Bone marrow (tissue), 2 donors: ENCODE data around the gene C10orf53.

Experiments
- DNase-seq, 2 donors: peaks; one replicate each; lab custom pipeline; 2025; lab: John Stamatoyannopoulos, UW

C10orf53 gene

DNA sequence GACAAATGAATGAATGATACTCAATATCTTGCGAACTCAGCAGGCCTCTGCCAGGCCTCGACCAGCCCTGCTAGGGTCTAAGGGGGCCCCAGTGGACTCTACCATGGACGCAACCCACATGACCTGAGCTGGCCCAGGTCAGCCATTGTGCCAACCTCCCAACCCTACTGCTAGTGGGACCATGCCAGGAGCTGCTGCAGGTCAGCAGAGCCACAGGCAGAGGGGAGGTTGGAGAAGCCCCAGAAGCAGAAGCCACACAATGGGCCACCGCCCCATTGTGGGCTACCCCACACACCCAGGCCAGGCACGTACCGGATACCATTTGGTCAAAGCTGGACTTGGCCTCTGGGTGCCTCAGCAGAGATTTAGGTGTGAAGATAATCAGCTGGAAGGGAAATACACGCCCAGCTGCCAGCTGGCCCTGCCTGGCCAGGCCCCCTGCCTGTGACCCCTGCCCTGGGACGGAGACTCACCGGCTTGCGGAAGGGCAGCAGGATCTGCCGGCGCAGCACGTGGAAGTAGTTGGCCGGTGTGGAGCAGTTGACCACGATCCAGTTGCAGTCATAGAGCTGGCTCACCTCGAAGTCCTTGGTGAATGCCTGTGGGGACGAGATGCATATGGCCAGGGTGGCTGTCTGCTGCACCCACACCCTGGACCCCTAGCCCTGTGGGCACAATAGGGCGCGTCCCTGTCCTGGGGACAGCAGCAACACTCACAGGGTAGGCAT is 58.2 kb downstream of the C10orf53 start:
- no peak for DNase-seq

DNA sequence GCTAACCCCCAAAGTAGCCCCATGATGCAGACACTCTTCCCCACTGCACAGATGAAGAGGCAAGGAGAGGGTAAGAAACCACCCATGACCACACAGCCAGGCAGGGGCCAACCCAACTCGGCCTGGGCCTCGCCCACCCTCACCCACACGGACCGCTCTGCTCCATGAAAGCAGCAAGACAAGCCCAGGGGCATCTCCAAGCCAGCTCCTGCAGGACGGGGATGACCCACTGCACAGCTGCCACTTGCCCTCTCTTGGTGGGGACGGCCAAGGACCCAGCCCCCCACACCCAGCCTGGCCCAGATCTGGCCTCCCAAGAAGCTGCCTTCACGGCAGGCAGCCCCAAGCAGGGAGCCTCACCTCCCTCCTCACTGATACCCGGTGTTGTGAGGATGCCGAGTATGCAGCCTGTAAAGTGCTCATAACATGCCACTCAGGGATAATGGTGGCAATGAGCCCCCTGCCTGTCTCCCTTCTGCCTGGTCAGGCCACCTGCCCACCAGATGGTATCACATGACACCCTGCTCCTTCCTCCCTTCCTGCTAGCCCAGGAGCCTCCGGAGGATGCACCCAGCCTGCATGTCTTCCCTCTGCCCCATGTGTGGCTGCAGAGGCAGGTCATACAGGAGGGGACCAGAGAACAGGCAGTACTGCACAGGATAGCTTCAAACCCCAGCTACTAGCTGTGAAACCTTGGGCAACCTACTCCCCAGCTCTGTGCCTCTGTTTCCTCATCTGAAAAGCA is 59.3 kb downstream of the C10orf53 start:
- no peak for DNase-seq

- no peak for DNase-seq
Observed at GRCh38 chr10:49739426-49739825, 60.0 kb downstream of the C10orf53 start.

DNA sequence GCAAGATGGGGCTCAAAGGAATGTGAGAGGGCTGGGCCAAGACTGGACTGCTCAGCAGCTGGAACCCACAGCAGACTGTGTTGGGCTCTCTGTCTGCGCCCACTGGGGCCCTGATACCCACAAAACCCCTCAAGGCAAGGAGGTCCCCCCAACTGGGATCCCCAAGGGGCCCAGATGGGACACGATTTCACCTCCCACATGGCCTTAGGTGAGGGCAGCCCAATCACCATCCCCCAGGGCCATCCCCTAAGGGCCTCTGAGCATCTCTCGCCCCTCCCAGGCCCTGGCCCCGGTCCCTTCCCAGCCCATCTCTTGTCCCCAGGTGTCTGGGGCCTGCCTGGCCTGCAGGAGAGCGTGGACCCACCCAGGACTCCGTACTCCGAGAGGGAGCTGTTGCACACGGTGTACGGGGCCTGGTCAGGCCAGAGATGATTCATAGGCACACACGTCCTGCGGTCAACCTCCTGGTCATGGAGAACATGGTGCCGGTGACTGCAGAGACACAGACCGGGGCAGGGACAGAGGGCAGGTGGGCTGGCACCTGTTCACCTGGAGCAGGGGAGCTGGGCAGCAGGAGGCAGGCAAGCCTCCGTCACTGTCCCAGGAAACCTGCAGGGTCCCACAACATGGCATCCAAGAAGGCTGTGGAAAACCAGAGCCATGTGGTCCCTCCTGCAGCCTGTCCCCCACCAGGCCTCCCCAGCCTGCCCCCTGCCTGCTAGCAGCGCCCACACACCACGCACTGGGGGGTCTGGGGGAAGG is 61.1 kb downstream of the C10orf53 start:
- DNase-seq: no peak

DNA sequence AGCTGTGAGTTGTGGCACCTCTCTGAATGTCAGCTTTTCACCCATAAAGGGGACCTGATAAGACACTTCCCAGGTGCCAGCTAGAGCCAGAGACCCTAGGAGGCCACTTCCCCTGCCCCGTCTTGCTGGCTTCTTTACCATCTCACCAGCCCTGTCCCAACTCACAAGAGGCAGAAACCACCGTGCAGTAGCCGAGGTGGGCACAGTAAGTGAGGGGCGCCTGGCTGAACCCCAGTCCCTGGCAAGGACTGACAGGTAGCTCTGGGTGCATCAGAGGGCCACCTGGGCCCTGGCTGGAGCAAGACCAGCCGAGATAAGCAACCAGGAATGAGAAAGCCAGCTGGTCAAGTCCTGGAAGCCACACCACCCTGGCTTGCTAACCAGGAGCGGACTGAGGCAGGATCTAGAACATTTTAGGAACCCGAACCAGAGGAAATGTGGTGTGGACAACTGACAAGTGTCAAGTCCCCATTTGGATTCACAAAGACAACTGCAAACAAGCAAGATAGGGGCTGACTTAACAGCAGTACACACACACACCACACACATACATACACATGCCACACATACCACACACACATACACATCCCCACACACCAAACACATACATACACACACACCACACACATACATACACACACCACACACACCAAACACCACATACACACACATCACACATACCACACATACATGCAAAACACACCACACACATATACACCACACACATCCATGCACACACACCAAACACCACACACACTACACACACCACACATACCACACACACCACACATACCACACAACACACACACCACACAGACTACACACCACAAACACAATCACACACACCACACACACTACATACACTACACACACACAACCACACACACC is 61.9 kb downstream of the C10orf53 start:
- DNase-seq: no peak

GRCh38 chr10:49742683-49743463 is 63.4 kb downstream of the C10orf53 start:
- DNase-seq: no peak

DNA sequence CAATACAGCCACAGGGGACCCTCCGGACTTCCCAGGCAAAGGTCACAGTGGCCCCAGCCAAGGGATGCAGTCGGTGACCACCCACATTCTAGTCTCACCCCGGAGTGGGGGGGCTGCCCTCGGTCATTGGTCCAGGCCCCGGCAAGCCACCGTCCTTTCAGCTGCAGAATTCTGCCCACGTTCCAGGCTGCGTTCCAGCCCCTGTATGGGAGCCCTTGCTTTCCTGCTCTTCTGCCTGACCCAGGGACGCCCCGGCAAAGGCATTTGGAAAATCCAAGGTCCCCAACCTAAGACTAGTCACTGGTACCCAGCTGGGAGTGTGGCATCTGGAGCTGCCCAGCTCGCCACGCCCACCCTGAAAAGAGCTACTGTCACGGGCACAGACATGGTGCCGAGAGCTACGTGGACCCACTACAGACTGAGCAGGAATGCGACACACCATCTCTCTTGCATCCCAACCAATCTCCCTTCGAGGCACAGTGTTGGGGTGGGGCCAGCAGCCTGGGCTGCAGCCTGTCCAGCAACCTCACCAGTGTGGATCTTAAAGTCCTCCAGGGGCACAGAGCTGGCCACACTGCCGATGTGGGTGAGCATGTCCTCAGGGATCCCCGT is 64.1 kb downstream of the C10orf53 start:
- DNase-seq: no peak

GRCh38 chr10:49744091-49744685 is 64.7 kb downstream of the C10orf53 start:
- no peak for DNase-seq

DNA sequence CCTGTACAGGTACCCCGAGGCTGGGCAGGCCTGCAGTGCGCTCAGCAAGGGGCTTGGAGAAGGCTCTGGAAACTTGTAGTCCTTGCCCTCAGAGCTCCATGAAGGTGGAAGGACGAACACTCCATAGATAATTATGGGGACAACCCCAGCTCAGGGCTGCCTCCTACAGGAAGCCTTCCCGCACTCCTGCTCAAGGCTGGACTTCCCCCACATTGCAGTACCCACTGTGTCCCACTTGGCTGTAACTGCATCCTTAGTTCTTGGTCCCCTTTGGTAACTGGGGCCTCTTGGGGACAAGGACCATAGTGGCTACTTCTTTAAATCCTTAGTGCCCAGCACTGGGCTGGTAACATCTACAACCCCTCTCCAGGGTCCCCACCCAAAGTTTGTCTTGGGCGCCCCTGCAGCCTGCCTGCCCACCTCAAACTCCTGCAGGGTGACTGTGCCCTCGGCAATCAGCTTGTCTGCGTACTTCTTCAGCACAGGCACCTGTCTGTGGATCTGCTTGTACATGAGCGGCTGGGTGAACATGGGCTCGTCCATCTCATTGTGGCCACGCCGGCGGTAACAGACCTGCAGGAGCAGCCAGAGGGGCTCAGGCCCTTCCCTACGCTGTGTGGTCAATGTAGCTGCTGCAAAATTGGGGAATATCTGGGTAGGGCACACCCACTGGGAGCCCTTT is 65.6 kb downstream of the C10orf53 start:
- no peak for DNase-seq

DNA sequence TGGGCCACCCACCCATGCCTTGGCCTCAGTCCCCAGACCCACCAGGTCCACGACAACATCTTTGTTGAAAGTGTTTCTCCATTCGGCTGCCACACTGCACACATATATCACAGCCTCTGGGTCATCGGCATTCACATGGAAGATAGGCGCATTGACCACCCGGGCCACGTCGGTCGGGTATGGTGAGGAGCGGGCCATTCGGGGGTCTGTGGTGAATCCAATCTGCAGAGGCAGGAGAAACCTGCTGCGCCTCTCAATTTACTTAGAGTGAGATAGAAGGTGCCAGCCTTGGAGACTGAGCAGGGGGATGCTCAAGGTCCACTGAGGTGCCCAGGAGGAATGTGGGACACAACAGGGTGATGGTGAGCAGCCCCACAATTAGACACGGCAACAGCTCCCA is 66.3 kb downstream of the C10orf53 start:
- DNase-seq: no peak

DNA sequence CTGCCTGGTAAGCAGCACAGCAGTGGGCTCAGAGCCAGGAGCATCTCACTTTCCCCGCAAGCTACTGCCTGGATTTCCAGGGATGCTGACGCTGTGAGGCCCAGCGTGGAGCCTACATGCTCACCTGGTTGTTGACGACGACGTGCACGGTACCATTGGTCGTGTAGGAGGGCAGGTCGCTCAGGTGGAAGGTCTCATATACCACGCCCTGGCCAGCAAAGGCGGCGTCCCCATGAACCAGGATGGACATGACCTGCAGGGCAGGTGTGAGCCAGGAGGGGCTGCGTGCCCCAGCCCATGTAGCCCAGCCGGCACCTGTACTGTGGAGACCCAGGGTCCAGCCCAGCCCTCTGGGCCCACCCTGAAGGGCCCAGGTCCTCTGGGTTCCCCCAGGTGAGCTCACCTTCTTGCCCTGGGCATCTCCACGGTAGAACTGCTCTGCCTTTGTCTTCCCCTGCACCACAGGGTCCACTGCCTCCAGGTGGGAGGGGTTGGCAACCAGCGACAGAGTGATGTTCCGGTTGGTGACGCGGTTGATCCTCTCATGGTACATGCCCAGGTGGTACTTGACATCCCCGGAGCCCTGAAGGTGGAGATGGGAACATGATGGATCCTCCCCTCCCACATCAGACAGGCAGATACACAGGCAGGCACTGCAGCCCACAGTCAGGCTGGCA is 67.3 kb downstream of the C10orf53 start:
- DNase-seq: no peak
